ENCODE results near the gene LIMCH1.

Gene LIMCH1

GRCh38 chr4:41526628-41527027 lies 11.3 kb upstream of the LIMCH1 start:
- Histone ChIP-seq H3F3A (ENCODE audit: low read depth) (no peaks in the 10 kb centered on the region), H3K4me1 (ENCODE audit: insufficient read depth, low read length, poor library complexity, severe bottlenecking) (no peaks in the 10 kb centered on the region), H3K79me2 (ENCODE audit: insufficient read depth, low read length) (no peaks in the 10 kb centered on the region), H3K36me3 (ENCODE audit: insufficient read depth, low read length) (no peaks in the 10 kb centered on the region), H3K4me2 (ENCODE audit: low read depth, low read length, poor library complexity, severe bottlenecking) (no peak overlapping the region), H3K27me3 (ENCODE audit: insufficient read depth, low read length, poor library complexity, severe bottlenecking) (no peaks in the 10 kb centered on the region), H4K20me1 (ENCODE audit: insufficient read depth, low read length, poor library complexity, severe bottlenecking) (no peaks in the 10 kb centered on the region), H3K9ac (ENCODE audit: low read depth, low read length, poor library complexity, severe bottlenecking) (no peak overlapping the region), H3K4me3 (ENCODE audit: low read length, poor library complexity, severe bottlenecking) (no peak overlapping the region), H2AFZ (ENCODE audit: low read length) (no peak overlapping the region), H3K9me2 (replicated peaks; ENCODE audit: low read depth, low read length) (no peaks in the 10 kb centered on the region), H3K9me3 (ENCODE audit: insufficient read depth, low read depth, low read length) (no peaks in the 10 kb centered on the region)
- TF ChIP-seq EZH2phosphoT487 (IDR thresholded peaks at IDR 0.05; ENCODE audit: borderline replicate concordance) = no peak
- TF ChIP-seq, protein P1, sequence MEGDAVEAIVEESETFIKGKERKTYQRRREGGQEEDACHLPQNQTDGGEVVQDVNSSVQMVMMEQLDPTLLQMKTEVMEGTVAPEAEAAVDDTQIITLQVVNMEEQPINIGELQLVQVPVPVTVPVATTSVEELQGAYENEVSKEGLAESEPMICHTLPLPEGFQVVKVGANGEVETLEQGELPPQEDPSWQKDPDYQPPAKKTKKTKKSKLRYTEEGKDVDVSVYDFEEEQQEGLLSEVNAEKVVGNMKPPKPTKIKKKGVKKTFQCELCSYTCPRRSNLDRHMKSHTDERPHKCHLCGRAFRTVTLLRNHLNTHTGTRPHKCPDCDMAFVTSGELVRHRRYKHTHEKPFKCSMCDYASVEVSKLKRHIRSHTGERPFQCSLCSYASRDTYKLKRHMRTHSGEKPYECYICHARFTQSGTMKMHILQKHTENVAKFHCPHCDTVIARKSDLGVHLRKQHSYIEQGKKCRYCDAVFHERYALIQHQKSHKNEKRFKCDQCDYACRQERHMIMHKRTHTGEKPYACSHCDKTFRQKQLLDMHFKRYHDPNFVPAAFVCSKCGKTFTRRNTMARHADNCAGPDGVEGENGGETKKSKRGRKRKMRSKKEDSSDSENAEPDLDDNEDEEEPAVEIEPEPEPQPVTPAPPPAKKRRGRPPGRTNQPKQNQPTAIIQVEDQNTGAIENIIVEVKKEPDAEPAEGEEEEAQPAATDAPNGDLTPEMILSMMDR (conservative IDR thresholded peaks at IDR 0.05; ENCODE audit: low read length) = no peak

DNA sequence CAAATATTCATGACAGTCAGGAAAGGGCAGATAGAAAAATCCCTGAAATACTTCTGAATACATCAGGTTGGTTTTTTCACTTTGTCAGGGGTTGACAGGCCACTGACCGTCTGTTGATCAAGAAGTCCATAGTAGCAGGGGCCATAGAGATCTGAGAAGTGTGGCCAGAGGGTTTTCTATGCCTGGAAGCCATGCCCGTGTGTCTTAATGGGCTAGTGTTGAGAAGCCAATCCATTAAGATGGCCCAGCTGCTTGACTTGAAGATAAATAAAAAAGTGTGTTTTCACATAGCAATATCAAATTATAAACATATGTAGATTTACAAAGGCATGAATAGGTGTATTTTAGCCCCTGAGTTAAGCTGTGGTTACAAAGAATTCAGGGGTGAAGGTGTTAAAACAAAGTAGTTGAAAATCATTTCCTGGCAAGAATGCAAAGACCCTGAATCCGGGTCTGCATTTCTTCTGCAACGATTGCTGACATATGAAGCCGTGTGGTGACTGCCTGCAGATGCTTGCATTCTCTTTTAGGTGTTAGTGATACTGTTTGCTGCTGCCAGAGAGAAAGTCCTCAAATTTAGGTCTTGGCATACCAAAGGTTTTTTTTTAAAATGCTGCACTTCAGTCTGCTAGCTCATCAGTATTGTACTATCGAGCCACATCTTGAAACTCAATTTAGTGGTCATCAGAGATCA lies 9.3 kb upstream of the LIMCH1 start:
- Histone ChIP-seq H3K9me3 (ENCODE audit: insufficient read depth, low read depth, low read length) (no peaks in the 10 kb centered on the region), H3K4me3 (ENCODE audit: low read length, poor library complexity, severe bottlenecking) (no peak overlapping the region), H3K9me2 (replicated peaks; ENCODE audit: low read depth, low read length) (no peaks in the 10 kb centered on the region), H3K36me3 (ENCODE audit: insufficient read depth, low read length) (no peaks in the 10 kb centered on the region), H3K4me1 (ENCODE audit: insufficient read depth, low read length, poor library complexity, severe bottlenecking) (no peaks in the 10 kb centered on the region), H3K27me3 (ENCODE audit: insufficient read depth, low read length, poor library complexity, severe bottlenecking) (no peaks in the 10 kb centered on the region), H4K20me1 (ENCODE audit: insufficient read depth, low read length, poor library complexity, severe bottlenecking) (no peaks in the 10 kb centered on the region), H3K9ac (ENCODE audit: low read depth, low read length, poor library complexity, severe bottlenecking) (no peak overlapping the region), H3F3A (ENCODE audit: low read depth) (no peaks in the 10 kb centered on the region), H3K4me2 (ENCODE audit: low read depth, low read length, poor library complexity, severe bottlenecking) (no peak overlapping the region), H3K79me2 (ENCODE audit: insufficient read depth, low read length) (no peaks in the 10 kb centered on the region), H2AFZ (ENCODE audit: low read length) (no peak overlapping the region)
- TF ChIP-seq, protein P1 (conservative IDR thresholded peaks at IDR 0.05; ENCODE audit: low read length) = no peak
- no peak for TF ChIP-seq EZH2phosphoT487 (IDR thresholded peaks at IDR 0.05; ENCODE audit: borderline replicate concordance)

GRCh38 chr4:41530741-41531140 lies 7.2 kb upstream of the LIMCH1 start:
- Histone ChIP-seq H3K9me3 (ENCODE audit: insufficient read depth, low read depth, low read length) (no peaks in the 10 kb centered on the region), H3K36me3 (ENCODE audit: insufficient read depth, low read length) (no peaks in the 10 kb centered on the region), H3K4me2 (ENCODE audit: low read depth, low read length, poor library complexity, severe bottlenecking) (no peak overlapping the region), H3K27me3 (ENCODE audit: insufficient read depth, low read length, poor library complexity, severe bottlenecking) (no peaks in the 10 kb centered on the region), H3K4me3 (ENCODE audit: low read length, poor library complexity, severe bottlenecking) (no peak overlapping the region), H3K4me1 (ENCODE audit: insufficient read depth, low read length, poor library complexity, severe bottlenecking) (no peaks in the 10 kb centered on the region), H3F3A (ENCODE audit: low read depth) (no peaks in the 10 kb centered on the region), H3K9ac (ENCODE audit: low read depth, low read length, poor library complexity, severe bottlenecking) (no peak overlapping the region), H4K20me1 (ENCODE audit: insufficient read depth, low read length, poor library complexity, severe bottlenecking) (no peaks in the 10 kb centered on the region), H2AFZ (ENCODE audit: low read length) (no peak overlapping the region), H3K9me2 (replicated peaks; ENCODE audit: low read depth, low read length) (no peaks in the 10 kb centered on the region), H3K79me2 (ENCODE audit: insufficient read depth, low read length) (no peaks in the 10 kb centered on the region)
- TF ChIP-seq EZH2phosphoT487 (IDR thresholded peaks at IDR 0.05; ENCODE audit: borderline replicate concordance) = no peak
- TF ChIP-seq, protein P1 (conservative IDR thresholded peaks at IDR 0.05; ENCODE audit: low read length) = no peak

Data from Loucy (cell line).